A549 (cell line): ENCODE measurements around the gene ATRAID. TPM values are rescaled to one million over a fixed set of nuclear protein-coding genes. Genes with fewer than 3 reads are reported as not detected.

Experiments
- ATAC-seq, 2 experiments: fragments of 200-7000 bp in 1 of 2; fragments of >200 bp in 1 of 2; cut with Nextera tagmentation in 1 of 2; cut with Tn5 transposase in 1 of 2; 3 replicates each; pipeline versions ENCODE4 v1.8.0 to v1.9.1; 2018 to 2020; ENCODE audit warnings: mild to moderate bottlenecking in 1 of 2, moderate library complexity in 1 of 2
- CTCF ChIA-PET: fragments of 300-600 bp; sonication (Branson Sonifier 250); formaldehyde crosslinking; extraction: SDS; loops from one replicate; lab custom pipeline; 2021; ENCODE audit warnings: antibody characterized with exemption, inconsistent platforms; lab: Yijun Ruan, JAX
- POLR2A ChIA-PET: fragments of 350-600 bp; formaldehyde crosslinking; extraction: SDS; loops from one replicate; lab custom pipeline; 2021; ENCODE audit warnings: antibody characterized with exemption, inconsistent platforms; lab: Yijun Ruan, JAX
- DNase-seq, 2 experiments: peaks; one replicate each; pipeline versions ENCODE4 v3.0.0 to v3.0.0-alpha.2; 2011 to 2016; ENCODE audit warnings: low read depth in 1 of 2, low spot score in 1 of 2
- FAIRE-seq: peaks from 2 replicates; lab custom pipeline; 2011; peaks lifted over from hg19 to GRCh38; lab: Jason Lieb, UNC
- H3K27ac ChIP-seq, 2 experiments: fragments of >200 bp; sonication (Bioruptor Twin); formaldehyde crosslinking; 3 replicates each; pipeline ENCODE4 v1.5.1; 2016 to 2017
- H3K4me1 ChIP-seq: fragments of >200 bp; sonication (Bioruptor Twin); formaldehyde crosslinking; 3 replicates; pipeline ENCODE4 v1.6.1; 2016
- H3K4me2 ChIP-seq: fragments of >200 bp; sonication (Bioruptor Twin); formaldehyde crosslinking; 3 replicates; pipeline ENCODE4 v1.6.1; 2016
- H3K4me3 ChIP-seq: fragments of >200 bp; sonication (Bioruptor Twin); formaldehyde crosslinking; 3 replicates; pipeline ENCODE4 v1.5.1; 2016
- H3K9me3 ChIP-seq: fragments of >200 bp; sonication (Bioruptor Twin); formaldehyde crosslinking; 3 replicates; pipeline ENCODE4 v1.6.1; 2016
- CBX2 ChIP-seq: fragments of 200-600 bp; sonication (generic); IDR thresholded peaks from 2 replicates; pipeline ENCODE4 v1.6.1; 2016; ENCODE audit warnings: low read depth, mild to moderate bottlenecking, borderline replicate concordance
- CBX8 ChIP-seq: fragments of 200-600 bp; sonication (generic); IDR thresholded peaks from 2 replicates; pipeline ENCODE4 v1.6.1; 2016
- CEBPB ChIP-seq, 2 experiments: fragments of >200 bp in 1 of 2; sonication (Bioruptor Twin) in 1 of 2; formaldehyde crosslinking in 1 of 2; IDR thresholded peaks; 2 replicates each; pipeline ENCODE4 v1.6.1; 2012 to 2016
- CHD2 ChIP-seq: fragments of 150-350 bp; IDR thresholded peaks from 2 replicates; pipeline ENCODE4 v1.6.1; 2014; ENCODE audit warnings: low read length; ENCODE audit not compliant: partially characterized antibody
- EHF ChIP-seq: fragments of 250-450 bp; sonication (Bioruptor Pico); IDR thresholded peaks from 2 replicates; pipeline ENCODE4 v1.5.0; 2020; ENCODE audit warnings: mild to moderate bottlenecking
- EHMT2 ChIP-seq: fragments of 200-600 bp; sonication (generic); IDR thresholded peaks from 2 replicates; pipeline ENCODE4 v1.6.1; 2016; ENCODE audit warnings: antibody characterized with exemption, low read depth, mild to moderate bottlenecking, moderate library complexity
- EP300 ChIP-seq, 2 experiments: fragments of >200 bp; sonication (Bioruptor Twin); formaldehyde crosslinking; IDR thresholded peaks; 2 replicates in 1 of 2; 3 replicates in 1 of 2; pipeline ENCODE4 v1.6.1; 2016 to 2017
- FOSL2 ChIP-seq, 2 experiments: fragments of 450-650 bp in 1 of 2; fragments of >200 bp in 1 of 2; sonication (Bioruptor Twin) in 1 of 2; formaldehyde crosslinking; IDR thresholded peaks; 2 replicates each; pipeline versions ENCODE4 v1.5.0 to v1.6.1; 2016 to 2020; ENCODE audit warnings: mild to moderate bottlenecking in 1 of 2, moderate library complexity in 1 of 2
- GATA3 ChIP-seq: IDR thresholded peaks from 2 replicates; pipeline ENCODE4 v1.6.1; 2012; ENCODE audit warnings: borderline replicate concordance
- HDAC2 ChIP-seq: fragments of 200-600 bp; sonication (generic); IDR thresholded peaks from 2 replicates; pipeline ENCODE4 v1.6.1; 2016
- HEYL ChIP-seq: fragments of 250-450 bp; sonication (Bioruptor Pico); IDR thresholded peaks from 2 replicates; pipeline ENCODE4 v1.8.0; 2021; ENCODE audit warnings: mild to moderate bottlenecking, moderate library complexity
- HOXA7 ChIP-seq: fragments of 250-450 bp; sonication (Bioruptor Pico); IDR thresholded peaks from 2 replicates; pipeline ENCODE4 v1.5.0; 2020; ENCODE audit warnings: mild to moderate bottlenecking, moderate library complexity
- HOXB5 ChIP-seq: fragments of 250-450 bp; sonication (Bioruptor Pico); IDR thresholded peaks from 2 replicates; pipeline ENCODE4 v1.5.0; 2020; ENCODE audit warnings: mild to moderate bottlenecking, moderate library complexity
- KDM1A ChIP-seq: fragments of 200-600 bp; sonication (generic); IDR thresholded peaks from 2 replicates; pipeline ENCODE4 v1.6.1; 2016; ENCODE audit warnings: low read depth, mild to moderate bottlenecking
- MAZ ChIP-seq: fragments of 150-350 bp; IDR thresholded peaks from 2 replicates; pipeline ENCODE4 v1.6.1; 2014; ENCODE audit warnings: antibody characterized with exemption, low read depth, low read length, borderline replicate concordance
- MYC ChIP-seq: IDR thresholded peaks from 2 replicates; pipeline ENCODE4 v1.6.1; 2012; ENCODE audit warnings: mild to moderate bottlenecking, inconsistent platforms, low read length, improper control_type of control experiment, borderline replicate concordance
- NFE2L2 ChIP-seq: fragments of 150-350 bp; conservative IDR thresholded peaks from 2 replicates; pipeline ENCODE4 v1.6.1; 2014; ENCODE audit warnings: low read length
- NPAS2 ChIP-seq: fragments of 250-450 bp; sonication (Bioruptor Pico); IDR thresholded peaks from 2 replicates; pipeline ENCODE4 v1.8.0; 2022; ENCODE audit warnings: mild to moderate bottlenecking, moderate library complexity, borderline replicate concordance
- POLR2A ChIP-seq: IDR thresholded peaks from 2 replicates; pipeline ENCODE4 v1.6.1; 2012; ENCODE audit warnings: mild to moderate bottlenecking, low read length
- RAD21 ChIP-seq, 2 experiments: fragments of >200 bp in 1 of 2; sonication (Bioruptor Twin) in 1 of 2; formaldehyde crosslinking in 1 of 2; IDR thresholded peaks in 1 of 2; conservative IDR thresholded peaks in 1 of 2; 2 replicates in 1 of 2; 3 replicates in 1 of 2; pipeline ENCODE4 v1.6.1; 2012 to 2018; ENCODE audit warnings: inconsistent platforms in 1 of 2
- RCOR1 ChIP-seq: fragments of 150-350 bp; IDR thresholded peaks from 2 replicates; pipeline ENCODE4 v1.6.1; 2014; ENCODE audit warnings: antibody characterized with exemption, low read length, low read depth
- SMC3 ChIP-seq: fragments of >200 bp; sonication (Bioruptor Twin); formaldehyde crosslinking; IDR thresholded peaks from 3 replicates; pipeline ENCODE4 v1.6.1; 2018; ENCODE audit warnings: inconsistent platforms
- ZNF302 ChIP-seq: fragments of 250-450 bp; sonication (Bioruptor Pico); IDR thresholded peaks from 2 replicates; pipeline ENCODE4 v1.9.0; 2021; ENCODE audit warnings: inconsistent platforms, mild to moderate bottlenecking, moderate library complexity
- ZSCAN20 ChIP-seq: fragments of 250-450 bp; sonication (Bioruptor Pico); IDR thresholded peaks from 2 replicates; pipeline ENCODE4 v1.8.0; 2022; ENCODE audit warnings: mild to moderate bottlenecking, moderate library complexity
- WGBS: methylation state at CpG from one replicate; pipeline ENCODE4 v1.1.6; 2017; ENCODE audit errors: missing lambda C conversion rate; 5-methylcytosine and 5-hydroxymethylcytosine counted together
- polyA plus RNA-seq, 4 experiments: library from polyadenylated mRNA; depleted of rRNA in 3 of 4; stranded (reverse); fragments of >200 nt; fragmentation: RNase III in 1 of 4; extraction: RNeasy Plus Mini Kit Qiagen cat#74134 plus additional on column Dnase treatment in 1 of 4; gene quantifications; 2 replicates in 3 of 4; 3 replicates in 1 of 4; pipeline ENCODE4 v1.2.3, GENCODE V29; 2011 to 2017
- TF ChIP-seq, protein P1 (sequence below): IDR thresholded peaks from 2 replicates; pipeline ENCODE4 v1.6.1; 2012
- TF ChIP-seq, protein P2 (sequence below): IDR thresholded peaks from 2 replicates; pipeline ENCODE4 v1.6.1; 2012; ENCODE audit warnings: low read depth, borderline replicate concordance
- TF ChIP-seq, protein P3 (sequence below): fragments of >200 bp; sonication (Bioruptor Twin); formaldehyde crosslinking; IDR thresholded peaks from 3 replicates; pipeline ENCODE4 v1.5.1; 2016
- TF ChIP-seq, protein P4 (sequence below): fragments of 250-450 bp; sonication (Bioruptor Pico); IDR thresholded peaks from 2 replicates; pipeline ENCODE4 v1.5.0; 2020; ENCODE audit warnings: low read depth, mild to moderate bottlenecking, moderate library complexity
- TF ChIP-seq, protein P5 (sequence below): fragments of 250-450 bp; sonication (Bioruptor Pico); IDR thresholded peaks from 2 replicates; pipeline ENCODE4 v1.5.0; 2021; ENCODE audit warnings: mild to moderate bottlenecking, moderate library complexity, borderline replicate concordance
- TF ChIP-seq, protein P6 (sequence below): fragments of >200 bp; sonication (Bioruptor Twin); formaldehyde crosslinking; IDR thresholded peaks from 3 replicates; pipeline ENCODE4 v1.6.1; 2016

ATRAID gene
- polyA plus RNA-seq, 2 of the 4 experiments (the other 2 are of a cell fraction): 176 to 346 TPM

DNA sequence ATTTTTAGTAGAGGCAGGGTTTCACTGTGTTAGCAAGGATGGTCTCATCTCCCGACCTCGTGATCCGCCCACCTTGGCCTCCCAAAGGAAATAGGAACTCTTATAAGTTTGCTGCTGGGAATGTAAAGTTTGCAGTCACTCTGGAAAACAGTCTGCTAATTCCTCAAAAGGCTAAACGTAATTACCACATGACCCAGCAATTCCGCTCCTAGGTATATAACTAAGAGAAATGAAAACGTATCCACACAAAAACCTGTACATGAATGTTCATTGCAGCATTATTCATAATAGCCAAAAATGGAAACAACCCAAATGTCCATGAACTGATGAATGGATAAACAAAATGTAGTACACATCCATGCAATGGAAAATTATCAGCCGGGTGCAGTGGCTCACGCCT is 21.9 kb upstream of the ATRAID start (continued):
- TF ChIP-seq NPAS2 (CRISPR knock-in tag) (no peak), CBX2 (no peak), CHD2 (no peak), CBX8 (no peak)

DNA sequence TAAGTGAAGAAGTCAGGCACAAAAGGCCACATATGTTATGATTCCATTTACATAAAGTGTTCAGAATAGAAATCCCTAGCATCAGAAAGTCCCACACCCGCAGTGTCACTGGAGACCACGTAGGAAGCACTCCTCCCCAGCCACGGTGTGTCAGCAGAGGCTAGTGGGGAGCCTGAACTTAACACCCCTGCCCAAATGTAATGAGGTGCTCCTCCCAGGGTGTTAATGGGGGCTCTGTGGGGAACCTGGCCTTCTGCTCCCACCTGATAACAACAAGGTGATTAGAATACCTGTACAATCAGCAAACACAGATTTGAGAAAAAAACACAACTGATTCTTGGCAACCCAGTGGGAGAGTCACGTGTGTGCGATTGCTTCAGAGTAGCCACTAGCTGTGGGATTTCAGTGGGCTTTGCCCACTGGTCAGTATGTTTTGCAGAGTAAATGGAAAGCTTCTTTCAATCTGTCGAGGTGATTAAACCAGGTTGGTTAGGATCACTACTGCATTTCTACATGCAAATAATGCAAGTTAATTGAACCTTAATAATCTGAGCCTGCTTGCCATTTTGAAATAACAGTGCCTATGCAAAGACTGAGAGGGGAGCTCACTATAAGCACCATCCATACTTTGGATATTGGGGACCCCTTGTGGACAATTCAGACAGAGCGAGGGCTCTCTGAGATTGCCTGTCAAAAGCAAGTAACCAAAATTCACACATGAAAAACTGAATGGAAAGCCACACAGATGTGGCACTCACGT is 20.6 kb upstream of the ATRAID start:
- peak; percentile 96 for ATAC-seq
- POLR2A ChIA-PET: interaction anchor here (0.6 to 1.0 kb wide), 4 partner anchors 46 to 112 kb away, joined by 3 to 5 read pairs (median 3); no protein-coding TSS in a partner anchor
- WGBS: 38% methylated on average over 8 of the region's 8 CpGs

More for the DNA sequence above, 20.6 kb upstream of the ATRAID start:
- DNase-seq (peak; percentile 60 to 74), FAIRE-seq (peak; percentile 54)
- no peak for TF ChIP-seq EHF (CRISPR knock-in tag)
- TF ChIP-seq KDM1A: no peak
- peak; percentile 79 to 83 for TF ChIP-seq RAD21 (conservative IDR thresholded peaks at IDR 0.05 in 1 of 2, IDR thresholded peaks at IDR 0.05 in 1 of 2)
- no peak for TF ChIP-seq GATA3
- TF ChIP-seq CBX8: no peak
- TF ChIP-seq CEBPB (IDR thresholded peaks at IDR 0.05): no peak
- TF ChIP-seq, protein P1, sequence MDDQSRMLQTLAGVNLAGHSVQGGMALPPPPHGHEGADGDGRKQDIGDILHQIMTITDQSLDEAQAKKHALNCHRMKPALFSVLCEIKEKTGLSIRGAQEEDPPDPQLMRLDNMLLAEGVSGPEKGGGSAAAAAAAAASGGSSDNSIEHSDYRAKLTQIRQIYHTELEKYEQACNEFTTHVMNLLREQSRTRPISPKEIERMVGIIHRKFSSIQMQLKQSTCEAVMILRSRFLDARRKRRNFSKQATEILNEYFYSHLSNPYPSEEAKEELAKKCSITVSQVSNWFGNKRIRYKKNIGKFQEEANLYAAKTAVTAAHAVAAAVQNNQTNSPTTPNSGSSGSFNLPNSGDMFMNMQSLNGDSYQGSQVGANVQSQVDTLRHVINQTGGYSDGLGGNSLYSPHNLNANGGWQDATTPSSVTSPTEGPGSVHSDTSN: no peak
- TF ChIP-seq SMC3: peak; percentile 80
- no peak for TF ChIP-seq FOSL2 (IDR thresholded peaks at IDR 0.05)
- no peak for TF ChIP-seq FOSL2 (CRISPR knock-in tag; IDR thresholded peaks at IDR 0.05)
- TF ChIP-seq HOXA7 (CRISPR knock-in tag): no peak
- TF ChIP-seq RCOR1: no peak
- TF ChIP-seq HDAC2: no peak
- TF ChIP-seq EHMT2: no peak
- TF ChIP-seq, protein P2, sequence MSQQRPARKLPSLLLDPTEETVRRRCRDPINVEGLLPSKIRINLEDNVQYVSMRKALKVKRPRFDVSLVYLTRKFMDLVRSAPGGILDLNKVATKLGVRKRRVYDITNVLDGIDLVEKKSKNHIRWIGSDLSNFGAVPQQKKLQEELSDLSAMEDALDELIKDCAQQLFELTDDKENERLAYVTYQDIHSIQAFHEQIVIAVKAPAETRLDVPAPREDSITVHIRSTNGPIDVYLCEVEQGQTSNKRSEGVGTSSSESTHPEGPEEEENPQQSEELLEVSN: no peak
- no peak for TF ChIP-seq EP300 (IDR thresholded peaks at IDR 0.05)
- TF ChIP-seq, protein P3, sequence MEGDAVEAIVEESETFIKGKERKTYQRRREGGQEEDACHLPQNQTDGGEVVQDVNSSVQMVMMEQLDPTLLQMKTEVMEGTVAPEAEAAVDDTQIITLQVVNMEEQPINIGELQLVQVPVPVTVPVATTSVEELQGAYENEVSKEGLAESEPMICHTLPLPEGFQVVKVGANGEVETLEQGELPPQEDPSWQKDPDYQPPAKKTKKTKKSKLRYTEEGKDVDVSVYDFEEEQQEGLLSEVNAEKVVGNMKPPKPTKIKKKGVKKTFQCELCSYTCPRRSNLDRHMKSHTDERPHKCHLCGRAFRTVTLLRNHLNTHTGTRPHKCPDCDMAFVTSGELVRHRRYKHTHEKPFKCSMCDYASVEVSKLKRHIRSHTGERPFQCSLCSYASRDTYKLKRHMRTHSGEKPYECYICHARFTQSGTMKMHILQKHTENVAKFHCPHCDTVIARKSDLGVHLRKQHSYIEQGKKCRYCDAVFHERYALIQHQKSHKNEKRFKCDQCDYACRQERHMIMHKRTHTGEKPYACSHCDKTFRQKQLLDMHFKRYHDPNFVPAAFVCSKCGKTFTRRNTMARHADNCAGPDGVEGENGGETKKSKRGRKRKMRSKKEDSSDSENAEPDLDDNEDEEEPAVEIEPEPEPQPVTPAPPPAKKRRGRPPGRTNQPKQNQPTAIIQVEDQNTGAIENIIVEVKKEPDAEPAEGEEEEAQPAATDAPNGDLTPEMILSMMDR: peak; percentile 79
- TF ChIP-seq, protein P4, sequence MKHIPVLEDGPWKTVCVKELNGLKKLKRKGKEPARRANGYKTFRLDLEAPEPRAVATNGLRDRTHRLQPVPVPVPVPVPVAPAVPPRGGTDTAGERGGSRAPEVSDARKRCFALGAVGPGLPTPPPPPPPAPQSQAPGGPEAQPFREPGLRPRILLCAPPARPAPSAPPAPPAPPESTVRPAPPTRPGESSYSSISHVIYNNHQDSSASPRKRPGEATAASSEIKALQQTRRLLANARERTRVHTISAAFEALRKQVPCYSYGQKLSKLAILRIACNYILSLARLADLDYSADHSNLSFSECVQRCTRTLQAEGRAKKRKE (CRISPR knock-in tag): no peak
- TF ChIP-seq HOXB5 (CRISPR knock-in tag): no peak
- TF ChIP-seq, protein P5, sequence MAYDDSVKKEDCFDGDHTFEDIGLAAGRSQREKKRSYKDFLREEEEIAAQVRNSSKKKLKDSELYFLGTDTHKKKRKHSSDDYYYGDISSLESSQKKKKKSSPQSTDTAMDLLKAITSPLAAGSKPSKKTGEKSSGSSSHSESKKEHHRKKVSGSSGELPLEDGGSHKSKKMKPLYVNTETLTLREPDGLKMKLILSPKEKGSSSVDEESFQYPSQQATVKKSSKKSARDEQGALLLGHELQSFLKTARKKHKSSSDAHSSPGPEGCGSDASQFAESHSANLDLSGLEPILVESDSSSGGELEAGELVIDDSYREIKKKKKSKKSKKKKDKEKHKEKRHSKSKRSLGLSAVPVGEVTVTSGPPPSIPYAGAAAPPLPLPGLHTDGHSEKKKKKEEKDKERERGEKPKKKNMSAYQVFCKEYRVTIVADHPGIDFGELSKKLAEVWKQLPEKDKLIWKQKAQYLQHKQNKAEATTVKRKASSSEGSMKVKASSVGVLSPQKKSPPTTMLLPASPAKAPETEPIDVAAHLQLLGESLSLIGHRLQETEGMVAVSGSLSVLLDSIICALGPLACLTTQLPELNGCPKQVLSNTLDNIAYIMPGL: 0 out of 2 replicates have a peak, but pooled peaks have one; percentile 36
- no peak for TF ChIP-seq ZSCAN20 (CRISPR knock-in tag)
- no peak for TF ChIP-seq CHD2
- no peak for TF ChIP-seq MAZ
- no peak for TF ChIP-seq NPAS2 (CRISPR knock-in tag)
- no peak for TF ChIP-seq ZNF302 (CRISPR knock-in tag)
- TF ChIP-seq NFE2L2: no peak
- no peak for TF ChIP-seq HEYL (CRISPR knock-in tag)
- no peak for TF ChIP-seq POLR2A
- TF ChIP-seq, protein P6, sequence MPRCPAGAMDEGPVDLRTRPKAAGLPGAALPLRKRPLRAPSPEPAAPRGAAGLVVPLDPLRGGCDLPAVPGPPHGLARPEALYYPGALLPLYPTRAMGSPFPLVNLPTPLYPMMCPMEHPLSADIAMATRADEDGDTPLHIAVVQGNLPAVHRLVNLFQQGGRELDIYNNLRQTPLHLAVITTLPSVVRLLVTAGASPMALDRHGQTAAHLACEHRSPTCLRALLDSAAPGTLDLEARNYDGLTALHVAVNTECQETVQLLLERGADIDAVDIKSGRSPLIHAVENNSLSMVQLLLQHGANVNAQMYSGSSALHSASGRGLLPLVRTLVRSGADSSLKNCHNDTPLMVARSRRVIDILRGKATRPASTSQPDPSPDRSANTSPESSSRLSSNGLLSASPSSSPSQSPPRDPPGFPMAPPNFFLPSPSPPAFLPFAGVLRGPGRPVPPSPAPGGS: no peak
- no peak for TF ChIP-seq MYC
- no peak overlapping the region for H3K4me3 ChIP-seq
- H3K27ac ChIP-seq: no peak overlapping the region
- no peaks in the 10 kb centered on the region for H3K9me3 ChIP-seq
- CTCF ChIA-PET: interaction anchor here (0.7 to 5.4 kb wide), 38 partner anchors 9 to 229 kb away, joined by 3 to 81 read pairs (median 5); partner anchors contain the start of genes CAD, CGREF1, KHK and TRIM54
- 0 out of 3 replicates have a peak, but pooled peaks cover 3% of the 10 kb centered on the region for H3K4me1 ChIP-seq
- no peak overlapping the region for H3K4me2 ChIP-seq
